GM12878 (cell line): Measurements from ENCODE around the gene SNAPC3. TPM values are rescaled to one million over a fixed set of nuclear protein-coding genes. Genes with fewer than 3 reads are reported as not detected.

Source experiments
- ATAC-seq: fragments of 200-7000 bp; cut with Tn5 transposase; 3 replicates; pipeline ENCODE4 v1.9.1; 2020; ENCODE audit warnings: mild to moderate bottlenecking, moderate library complexity
- BruUV-seq: library from RNA; stranded (reverse); fragments of 400-500 nt; replicated peaks from 2 replicates; lab custom pipeline; 2021; lab: Mats Ljungman, UMichigan
- CTCF ChIA-PET: fragments of 300-600 bp; sonication (Branson Sonifier 250); formaldehyde crosslinking; extraction: SDS; loops from one replicate; lab custom pipeline; 2021; ENCODE audit warnings: inconsistent platforms; lab: Yijun Ruan, JAX
- POLR2A ChIA-PET: fragments of 350-600 bp; formaldehyde crosslinking; extraction: SDS; loops from one replicate; lab custom pipeline; 2021; ENCODE audit warnings: inconsistent platforms; lab: Charles Lee
- RAD21 ChIA-PET: fragments of 300-600 bp; sonication (Branson Sonifier 250); formaldehyde crosslinking; loops from one replicate; lab custom pipeline; 2023; ENCODE audit warnings: antibody characterized with exemption; ENCODE audit not compliant: unreplicated experiment; lab: Charles Lee
- SMC1A ChIA-PET: fragments of 300-600 bp; sonication (Branson Sonifier 250); formaldehyde crosslinking; loops from one replicate; lab custom pipeline; 2023; ENCODE audit not compliant: unreplicated experiment, uncharacterized antibody; lab: Charles Lee
- DNase-seq: peaks from one replicate; pipeline ENCODE4 v3.0.0-alpha.2; 2011; ENCODE audit warnings: low read depth, low spot score
- FAIRE-seq: peaks from 3 replicates; lab custom pipeline; 2011; peaks lifted over from hg19 to GRCh38; lab: Jason Lieb, UNC
- H2AFZ ChIP-seq: 2 replicates; pipeline ENCODE4 v1.6.0; 2011; ENCODE audit warnings: low read depth, low read length, control low read depth; ENCODE audit not compliant: control insufficient read depth
- H3K27ac ChIP-seq: 2 replicates; pipeline ENCODE4 v1.5.1; 2011; ENCODE audit warnings: control low read depth; ENCODE audit not compliant: control insufficient read depth, insufficient read depth
- H3K27me3 ChIP-seq, 2 experiments: replicated peaks in 1 of 2; 2 replicates each; pipeline versions ENCODE4 v1.6.0 to v1.6.1; 2011; ENCODE audit warnings: low read length in 1 of 2; ENCODE audit not compliant: control insufficient read depth in 2 of 2, insufficient read depth in 2 of 2
- H3K36me3 ChIP-seq, 2 experiments: 2 replicates each; pipeline ENCODE4 v1.5.1; 2011; ENCODE audit warnings: low read length in 1 of 2; ENCODE audit not compliant: control insufficient read depth in 2 of 2, insufficient read depth in 2 of 2
- H3K4me1 ChIP-seq: 2 replicates; pipeline ENCODE4 v1.6.1; 2011; ENCODE audit warnings: mild to moderate bottlenecking, low read length, moderate library complexity, mixed read lengths; ENCODE audit not compliant: control insufficient read depth, insufficient read depth
- H3K4me2 ChIP-seq: 2 replicates; pipeline ENCODE4 v1.6.0; 2011; ENCODE audit warnings: control low read depth; ENCODE audit not compliant: control insufficient read depth, insufficient read depth
- H3K4me3 ChIP-seq: fragments of 200-600 bp; sonication (generic); 2 replicates; pipeline ENCODE4 v1.5.1; 2016
- H3K79me2 ChIP-seq: 2 replicates; pipeline ENCODE4 v1.6.0; 2011; ENCODE audit warnings: low read length; ENCODE audit not compliant: control insufficient read depth, insufficient read depth
- H3K9ac ChIP-seq: 2 replicates; pipeline ENCODE4 v1.8.0; 2011; ENCODE audit warnings: low read length, control low read depth, mixed read lengths; ENCODE audit not compliant: control insufficient read depth, insufficient read depth
- H3K9me3 ChIP-seq: replicated peaks from 3 replicates; pipeline ENCODE4 v1.5.1; 2011; ENCODE audit warnings: mild to moderate bottlenecking, low read length; ENCODE audit not compliant: control insufficient read depth, insufficient read depth
- H4K20me1 ChIP-seq: 2 replicates; pipeline ENCODE4 v1.6.0; 2011; ENCODE audit not compliant: control insufficient read depth, insufficient read depth
- ATF7 ChIP-seq: fragments of 450-650 bp; IDR thresholded peaks from 2 replicates; pipeline ENCODE4 v1.6.1; 2016; ENCODE audit warnings: low read depth, mild to moderate bottlenecking
- CBX5 ChIP-seq: sonication (generic); IDR thresholded peaks from 2 replicates; pipeline ENCODE4 v1.6.1; 2016; ENCODE audit warnings: low read depth, moderate library complexity, mild to moderate bottlenecking, inconsistent platforms
- CREM ChIP-seq: IDR thresholded peaks from 2 replicates; pipeline ENCODE4 v1.6.1; 2014; ENCODE audit warnings: antibody characterized with exemption, low read depth
- KAT2A ChIP-seq: conservative IDR thresholded peaks from 2 replicates; pipeline ENCODE4 v1.6.1; 2011; ENCODE audit warnings: low read depth, low read length; ENCODE audit not compliant: control insufficient read depth
- MEF2A ChIP-seq: IDR thresholded peaks from 2 replicates; pipeline ENCODE4 v1.6.1; 2011; ENCODE audit warnings: low read depth, mild to moderate bottlenecking, low read length, moderate library complexity; ENCODE audit not compliant: insufficient read depth
- RBBP5 ChIP-seq: fragments of 200-600 bp; sonication (generic); conservative IDR thresholded peaks from 2 replicates; pipeline ENCODE4 v1.6.1; 2016
- RCOR1 ChIP-seq: conservative IDR thresholded peaks from 2 replicates; pipeline ENCODE4 v1.6.1; 2012; ENCODE audit warnings: low read depth, low read length, improper control_type of control experiment
- SIN3A ChIP-seq: IDR thresholded peaks from 2 replicates; pipeline ENCODE4 v1.6.1; 2012; ENCODE audit warnings: low read depth, low read length, improper control_type of control experiment
- SMAD5 ChIP-seq: IDR thresholded peaks from 2 replicates; pipeline ENCODE4 v1.6.1; 2016; ENCODE audit warnings: antibody characterized with exemption, low read depth
- SMC3 ChIP-seq: IDR thresholded peaks from 2 replicates; pipeline ENCODE4 v1.6.1; 2011; ENCODE audit warnings: low read length, improper control_type of control experiment, borderline replicate concordance
- YBX1 ChIP-seq: fragments of 450-650 bp; IDR thresholded peaks from 2 replicates; pipeline ENCODE4 v1.6.1; 2016; ENCODE audit warnings: antibody characterized with exemption
- ZNF687 ChIP-seq: fragments of 450-650 bp; IDR thresholded peaks from 2 replicates; pipeline ENCODE4 v1.6.1; 2017; ENCODE audit warnings: mild to moderate bottlenecking, moderate library complexity
- ZSCAN29 ChIP-seq: fragments of 450-650 bp; IDR thresholded peaks from 2 replicates; pipeline ENCODE4 v1.6.1; 2017; ENCODE audit warnings: mild to moderate bottlenecking, moderate library complexity
- WGBS: methylation state at CpG from one replicate; pipeline ENCODE4 v1.1.6; 2016; ENCODE audit warnings: low lambda C conversion rate; ENCODE audit not compliant: insufficient replicate concordance, insufficient coverage; ENCODE audit errors: missing lambda C conversion rate; 5-methylcytosine and 5-hydroxymethylcytosine counted together
- in situ Hi-C: fragments of 300-500 bp; cut with MboI; formaldehyde crosslinking; loops from 9 replicates; pipeline ENCODE4 v1.14.3; 2018; ENCODE audit warnings: mixed read lengths
- intact Hi-C: fragments of 100-400 bp; cut with micrococcal nuclease; formaldehyde crosslinking; loops from one replicate; pipeline ENCODE4 v1.14.2; 2022; ENCODE audit not compliant: unreplicated experiment
- polyA plus RNA-seq, 11 experiments: library from polyadenylated mRNA; depleted of rRNA in 4 of 11; unstranded in 6 of 11; stranded (reverse) in 5 of 11; fragments of >200 nt; fragmentation: Nextera tagmentation in 4 of 11; fragmentation: Illumina TruSeq in 1 of 11; extraction: Ambion mirVana in 4 of 11; extraction: Trizol in 1 of 11; gene quantifications; 1 replicate in 1 of 11; 2 replicates in 10 of 11; pipeline versions ENCODE4 v1.2.1 to v1.2.3, GENCODE V29; 2011 to 2016; ENCODE audit warnings: inconsistent platforms in 2 of 11, missing spikeins in 2 of 11, low read depth in 1 of 11
- total RNA-seq, 4 experiments: library from RNA; depleted of rRNA in 3 of 4; stranded (reverse); fragments of >200 nt in 3 of 4; fragmentation: Illumina TruSeq in 1 of 4; extraction: Trizol in 1 of 4; gene quantifications; 2 replicates each; pipeline versions ENCODE4 v1.2.1 to v1.2.3, GENCODE V29; 2013 to 2021
- TF ChIP-seq, protein P1 (sequence below): IDR thresholded peaks from 2 replicates; pipeline ENCODE4 v1.6.1; 2012; ENCODE audit warnings: low read length, inconsistent platforms

Gene SNAPC3
- total and polyA plus RNA-seq, 10 of the 15 experiments (the other 5 are each of a cell fraction or from before 2014, with no cell fraction given): 5.7 to 47.4 (median 24.6) TPM

- no peak overlapping the region for H2AFZ ChIP-seq
- ATAC-seq (no peak), DNase-seq (no peak), FAIRE-seq (no peak)
- H3K4me2 ChIP-seq: no peak overlapping the region
- ChIA-PET RAD21 (interaction anchor here (0.7 kb wide), 1 partner anchor 26 kb away, joined by 3 read pairs; no protein-coding TSS in a partner anchor), POLR2A (interaction anchor here (0.5 kb wide), 1 partner anchor 37 kb away, joined by 3 read pairs; no protein-coding TSS in a partner anchor), CTCF (no interaction called here), SMC1A (interaction anchor here (1.0 kb wide), 1 partner anchor 27 kb away, joined by 3 read pairs; no protein-coding TSS in a partner anchor)
- H3K4me3 ChIP-seq: no peak overlapping the region
- intact Hi-C loops (no loop called here), in situ Hi-C loops (no loop called here)
- WGBS: 4% methylated on average over 2 of the region's 2 CpGs
- BruUV-seq: no TSS peak
- H3K9me3 ChIP-seq: no peaks in the 10 kb centered on the region; the same call in 2 of the 3 replicates
- no peaks in the 10 kb centered on the region for H3K79me2 ChIP-seq
- TF ChIP-seq YBX1 (no peak), ATF7 (no peak), SIN3A (no peak), CREM (no peak), ZSCAN29 (no peak), KAT2A (no peak), MEF2A (no peak), SMAD5 (no peak), SMC3 (no peak), RBBP5 (no peak), ZNF687 (no peak), CBX5 (no peak), RCOR1 (no peak)
- TF ChIP-seq, protein P1, sequence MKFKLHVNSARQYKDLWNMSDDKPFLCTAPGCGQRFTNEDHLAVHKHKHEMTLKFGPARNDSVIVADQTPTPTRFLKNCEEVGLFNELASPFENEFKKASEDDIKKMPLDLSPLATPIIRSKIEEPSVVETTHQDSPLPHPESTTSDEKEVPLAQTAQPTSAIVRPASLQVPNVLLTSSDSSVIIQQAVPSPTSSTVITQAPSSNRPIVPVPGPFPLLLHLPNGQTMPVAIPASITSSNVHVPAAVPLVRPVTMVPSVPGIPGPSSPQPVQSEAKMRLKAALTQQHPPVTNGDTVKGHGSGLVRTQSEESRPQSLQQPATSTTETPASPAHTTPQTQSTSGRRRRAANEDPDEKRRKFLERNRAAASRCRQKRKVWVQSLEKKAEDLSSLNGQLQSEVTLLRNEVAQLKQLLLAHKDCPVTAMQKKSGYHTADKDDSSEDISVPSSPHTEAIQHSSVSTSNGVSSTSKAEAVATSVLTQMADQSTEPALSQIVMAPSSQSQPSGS: no peak
- no peaks in the 10 kb centered on the region for H4K20me1 ChIP-seq
- H3K27ac ChIP-seq: no peak overlapping the region
- peaks cover 0 to 2% of the 10 kb centered on the region in 2 experiments; a peak in 1 of 4 replicates for H3K27me3 ChIP-seq
- no peaks in the 10 kb centered on the region for H3K4me1 ChIP-seq
- H3K9ac ChIP-seq: no peak overlapping the region
- no peaks in the 10 kb centered on the region for H3K36me3 ChIP-seq
Observed at GRCh38 chr9:15373881-15374280, 48.8 kb upstream of the SNAPC3 start.
